ENCODE measurements around the gene SEMA6C. TPM values are rescaled to one million over a fixed set of nuclear protein-coding genes. Genes with fewer than 3 reads are reported as not detected.

Gene SEMA6C
- total and polyA plus RNA-seq, 2 donors (not counting 1 experiment from before 2014, with no cell fraction given), result 0.76 to 0.99 TPM

DNA sequence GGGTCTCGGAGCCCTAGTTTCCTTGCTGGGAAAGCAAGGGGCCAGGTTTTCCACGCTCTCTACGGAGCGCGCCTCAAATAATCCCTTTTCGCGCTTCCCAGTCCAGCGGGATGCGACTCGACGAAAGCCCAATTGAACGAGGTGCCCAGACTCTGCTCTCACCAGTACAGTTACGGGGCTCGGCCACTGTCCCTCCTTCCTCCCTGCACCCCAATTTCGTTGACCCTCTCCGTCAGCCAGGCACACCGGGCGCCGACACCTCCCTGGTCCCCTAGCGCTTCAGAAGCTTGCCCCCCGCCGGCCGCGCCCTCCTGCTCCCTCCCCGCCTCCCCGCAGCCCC, 389 bp downstream of the SEMA6C start:
- Histone ChIP-seq H3K36me3 (ENCODE audit: control insufficient read depth, insufficient read depth, low read length) (no peaks in the 10 kb centered on the region), H4K20me1 (ENCODE audit: control insufficient read depth, extremely low read depth, insufficient read depth, low read length) (no peaks in the 10 kb centered on the region), H3K27me3 (ENCODE audit: control insufficient read depth, insufficient read depth, low read length) (peaks cover 3% of the 10 kb centered on the region), H3K9ac (ENCODE audit: insufficient read depth, low read length) (peak overlapping the region; percentile 23), H2AFZ (ENCODE audit: low read length) (peak overlapping the region; percentile 78), H3K79me2 (ENCODE audit: control insufficient read depth, insufficient read depth, low read length) (no peaks in the 10 kb centered on the region), H3K4me1 (ENCODE audit: control insufficient read depth, extremely low read depth, insufficient read depth, low read length) (peaks cover 10% of the 10 kb centered on the region), H3K4me2 (ENCODE audit: extremely low read depth, insufficient read depth, low read length) (peak overlapping the region; percentile 97), H3K9me3 (ENCODE audit: control insufficient read depth, insufficient read depth, low read depth, low read length) (no peaks in the 10 kb centered on the region), H3K27ac (ENCODE audit: insufficient read depth, low read length) (no peak overlapping the region), H3K4me3 (replicated peaks in 1 of 4; ENCODE audit: control extremely low read depth in 1 of 4, insufficient read depth in 1 of 4, low read depth in 3 of 4, low read length in 4 of 4) (peak overlapping the region; percentile 43 to 69 (median 60))
- peak in 1 of 2 donors; percentile 6 for DNase-seq (ENCODE audit: low read depth in 2 of 2)
- TF ChIP-seq, protein P1, sequence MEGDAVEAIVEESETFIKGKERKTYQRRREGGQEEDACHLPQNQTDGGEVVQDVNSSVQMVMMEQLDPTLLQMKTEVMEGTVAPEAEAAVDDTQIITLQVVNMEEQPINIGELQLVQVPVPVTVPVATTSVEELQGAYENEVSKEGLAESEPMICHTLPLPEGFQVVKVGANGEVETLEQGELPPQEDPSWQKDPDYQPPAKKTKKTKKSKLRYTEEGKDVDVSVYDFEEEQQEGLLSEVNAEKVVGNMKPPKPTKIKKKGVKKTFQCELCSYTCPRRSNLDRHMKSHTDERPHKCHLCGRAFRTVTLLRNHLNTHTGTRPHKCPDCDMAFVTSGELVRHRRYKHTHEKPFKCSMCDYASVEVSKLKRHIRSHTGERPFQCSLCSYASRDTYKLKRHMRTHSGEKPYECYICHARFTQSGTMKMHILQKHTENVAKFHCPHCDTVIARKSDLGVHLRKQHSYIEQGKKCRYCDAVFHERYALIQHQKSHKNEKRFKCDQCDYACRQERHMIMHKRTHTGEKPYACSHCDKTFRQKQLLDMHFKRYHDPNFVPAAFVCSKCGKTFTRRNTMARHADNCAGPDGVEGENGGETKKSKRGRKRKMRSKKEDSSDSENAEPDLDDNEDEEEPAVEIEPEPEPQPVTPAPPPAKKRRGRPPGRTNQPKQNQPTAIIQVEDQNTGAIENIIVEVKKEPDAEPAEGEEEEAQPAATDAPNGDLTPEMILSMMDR (conservative IDR thresholded peaks at IDR 0.05 in 1 of 2, IDR thresholded peaks at IDR 0.05 in 1 of 2; ENCODE audit: low read depth in 1 of 2, low read length in 2 of 2), result no peak
- no peak for TF ChIP-seq EZH2 (IDR thresholded peaks at IDR 0.05; ENCODE audit: low read length, missing control alignments)

DNA sequence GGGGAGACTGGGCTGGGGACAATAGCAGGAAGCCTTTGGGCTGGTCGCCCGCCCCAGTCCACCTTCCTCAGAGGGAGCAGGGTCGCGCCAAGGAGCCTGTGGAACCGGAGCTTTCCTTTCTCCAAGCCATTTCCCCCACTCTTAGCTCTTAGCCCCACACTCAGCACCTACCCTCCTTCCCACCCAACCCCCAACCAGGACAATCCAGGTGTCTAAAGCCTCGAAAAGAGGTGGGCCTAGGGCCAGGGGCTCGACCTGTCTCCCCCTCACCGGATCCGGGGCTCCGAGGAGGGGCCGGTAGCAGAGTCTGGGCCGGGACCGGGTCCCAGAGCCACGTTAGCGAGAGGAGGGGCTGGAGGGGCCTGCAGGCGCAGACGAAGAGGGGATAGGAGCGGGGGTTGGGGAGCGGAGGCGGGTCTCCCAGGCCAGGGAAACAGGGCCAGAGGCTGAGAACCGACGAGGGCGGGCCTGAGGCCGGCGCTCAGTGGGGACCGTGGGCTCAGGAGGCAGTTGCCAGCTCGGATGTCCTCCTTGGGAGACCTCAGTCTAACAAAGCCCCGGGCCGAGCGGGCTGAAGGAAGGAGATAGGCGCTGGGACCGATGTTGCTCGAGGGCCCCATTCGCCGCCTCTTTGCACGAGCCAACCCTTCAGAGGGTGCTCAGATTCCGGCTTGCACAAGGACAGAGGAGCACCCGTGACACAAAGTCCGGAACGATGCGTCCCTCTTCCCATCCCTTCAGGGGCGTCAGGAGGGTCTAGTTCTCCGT, 943 bp downstream of the SEMA6C start:
- Histone ChIP-seq H3K9ac (ENCODE audit: insufficient read depth, low read length) (peak overlapping the region; percentile 23), H2AFZ (ENCODE audit: low read length) (peak overlapping the region; percentile 78), H3K4me3 (replicated peaks in 1 of 4; ENCODE audit: control extremely low read depth in 1 of 4, insufficient read depth in 1 of 4, low read depth in 3 of 4, low read length in 4 of 4) (peak overlapping the region; percentile 43 to 69 (median 60)), H3K27ac (ENCODE audit: insufficient read depth, low read length) (no peak overlapping the region), H3K4me2 (ENCODE audit: extremely low read depth, insufficient read depth, low read length) (peak overlapping the region; percentile 97), H3K4me1 (ENCODE audit: control insufficient read depth, extremely low read depth, insufficient read depth, low read length) (peaks cover 10% of the 10 kb centered on the region), H4K20me1 (ENCODE audit: control insufficient read depth, extremely low read depth, insufficient read depth, low read length) (no peaks in the 10 kb centered on the region), H3K9me3 (ENCODE audit: control insufficient read depth, insufficient read depth, low read depth, low read length) (no peaks in the 10 kb centered on the region), H3K36me3 (ENCODE audit: control insufficient read depth, insufficient read depth, low read length) (no peaks in the 10 kb centered on the region), H3K27me3 (ENCODE audit: control insufficient read depth, insufficient read depth, low read length) (peaks cover 3% of the 10 kb centered on the region), H3K79me2 (ENCODE audit: control insufficient read depth, insufficient read depth, low read length) (no peaks in the 10 kb centered on the region)
- peak; percentile 4 to 15 for DNase-seq (ENCODE audit: low read depth in 2 of 2)
- TF ChIP-seq EZH2 (IDR thresholded peaks at IDR 0.05; ENCODE audit: low read length, missing control alignments), result peak; percentile 42
- TF ChIP-seq, protein P1 (conservative IDR thresholded peaks at IDR 0.05 in 1 of 2, IDR thresholded peaks at IDR 0.05 in 1 of 2; ENCODE audit: low read depth in 1 of 2, low read length in 2 of 2), result no peak

DNA sequence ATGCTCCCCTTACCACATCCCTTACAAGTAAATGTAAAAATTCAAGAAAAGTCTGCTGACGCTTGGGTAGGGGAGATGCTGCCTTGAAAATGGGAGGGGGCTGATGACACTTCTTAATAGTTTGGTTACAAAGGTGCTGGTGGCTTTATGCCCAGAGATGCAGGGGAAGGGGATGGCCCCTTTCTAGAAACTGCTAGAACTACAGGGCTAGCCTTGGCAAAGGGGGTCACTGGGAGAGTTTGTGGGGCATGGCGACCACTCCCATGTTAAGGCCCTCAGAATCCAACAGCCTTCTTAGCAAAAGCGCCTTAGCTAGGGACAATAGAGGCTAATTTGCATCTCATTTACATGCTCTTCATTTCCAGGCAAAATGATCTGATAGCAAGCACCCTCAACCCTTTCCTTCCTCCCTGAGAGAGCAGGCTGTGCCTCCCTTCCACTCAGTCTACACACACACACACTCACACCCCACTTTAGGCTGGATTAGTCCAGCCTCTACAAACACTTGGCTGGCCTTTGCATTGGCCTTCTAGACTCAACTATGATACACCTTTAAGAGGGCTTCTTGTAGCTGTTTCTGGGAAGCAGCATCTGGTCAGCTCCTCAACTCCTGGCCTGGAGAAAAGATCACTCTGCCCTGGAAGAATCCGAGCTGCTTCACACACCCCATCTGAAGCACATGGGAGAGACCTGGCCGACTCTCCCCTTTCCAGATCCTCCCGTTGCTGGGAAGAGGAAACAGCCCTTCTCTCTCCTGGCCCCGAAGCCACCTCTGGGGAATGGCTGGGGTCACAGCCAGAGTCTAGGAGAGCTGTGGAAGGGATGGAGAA, 1.7 kb downstream of the SEMA6C start:
- Histone ChIP-seq H3K4me3 (replicated peaks in 1 of 4; ENCODE audit: control extremely low read depth in 1 of 4, insufficient read depth in 1 of 4, low read depth in 3 of 4, low read length in 4 of 4) (no peak overlapping the region), H2AFZ (ENCODE audit: low read length) (no peak overlapping the region), H3K9me3 (ENCODE audit: control insufficient read depth, insufficient read depth, low read depth, low read length) (no peaks in the 10 kb centered on the region), H4K20me1 (ENCODE audit: control insufficient read depth, extremely low read depth, insufficient read depth, low read length) (no peaks in the 10 kb centered on the region), H3K9ac (ENCODE audit: insufficient read depth, low read length) (no peak overlapping the region), H3K27me3 (ENCODE audit: control insufficient read depth, insufficient read depth, low read length) (peaks cover 3% of the 10 kb centered on the region), H3K79me2 (ENCODE audit: control insufficient read depth, insufficient read depth, low read length) (no peaks in the 10 kb centered on the region), H3K4me2 (ENCODE audit: extremely low read depth, insufficient read depth, low read length) (no peak overlapping the region), H3K4me1 (ENCODE audit: control insufficient read depth, extremely low read depth, insufficient read depth, low read length) (peaks cover 10% of the 10 kb centered on the region), H3K36me3 (ENCODE audit: control insufficient read depth, insufficient read depth, low read length) (no peaks in the 10 kb centered on the region), H3K27ac (ENCODE audit: insufficient read depth, low read length) (no peak overlapping the region)
- TF ChIP-seq, protein P1 (conservative IDR thresholded peaks at IDR 0.05 in 1 of 2, IDR thresholded peaks at IDR 0.05 in 1 of 2; ENCODE audit: low read depth in 1 of 2, low read length in 2 of 2), result no peak
- TF ChIP-seq EZH2 (IDR thresholded peaks at IDR 0.05; ENCODE audit: low read length, missing control alignments), result no peak
- peak in 1 of 2 donors; percentile 5 for DNase-seq (ENCODE audit: low read depth in 2 of 2)

Measured in fibroblast of lung (primary cell).